ENCODE measurements around the gene KRT35. TPM values are rescaled to one million over a fixed set of nuclear protein-coding genes. Genes with fewer than 3 reads are reported as not detected.
A peak's percentile ranks its signal among the peaks of the same experiment; 100 is the strongest.

Gene KRT35
- total RNA-seq, 1 experiment from 2014 or later = not detected

GRCh38 chr17:41457676-41458075 lies 23.3 kb downstream of the KRT35 start (continued):
- TF ChIP-seq SRF (IDR thresholded peaks at IDR 0.05; ENCODE audit: low read depth) (no peak), TCF7L2 (IDR thresholded peaks at IDR 0.05; ENCODE audit: borderline replicate concordance, extremely low read depth, insufficient read depth, insufficient read length) (no peak)
- TF ChIP-seq, protein P1, sequence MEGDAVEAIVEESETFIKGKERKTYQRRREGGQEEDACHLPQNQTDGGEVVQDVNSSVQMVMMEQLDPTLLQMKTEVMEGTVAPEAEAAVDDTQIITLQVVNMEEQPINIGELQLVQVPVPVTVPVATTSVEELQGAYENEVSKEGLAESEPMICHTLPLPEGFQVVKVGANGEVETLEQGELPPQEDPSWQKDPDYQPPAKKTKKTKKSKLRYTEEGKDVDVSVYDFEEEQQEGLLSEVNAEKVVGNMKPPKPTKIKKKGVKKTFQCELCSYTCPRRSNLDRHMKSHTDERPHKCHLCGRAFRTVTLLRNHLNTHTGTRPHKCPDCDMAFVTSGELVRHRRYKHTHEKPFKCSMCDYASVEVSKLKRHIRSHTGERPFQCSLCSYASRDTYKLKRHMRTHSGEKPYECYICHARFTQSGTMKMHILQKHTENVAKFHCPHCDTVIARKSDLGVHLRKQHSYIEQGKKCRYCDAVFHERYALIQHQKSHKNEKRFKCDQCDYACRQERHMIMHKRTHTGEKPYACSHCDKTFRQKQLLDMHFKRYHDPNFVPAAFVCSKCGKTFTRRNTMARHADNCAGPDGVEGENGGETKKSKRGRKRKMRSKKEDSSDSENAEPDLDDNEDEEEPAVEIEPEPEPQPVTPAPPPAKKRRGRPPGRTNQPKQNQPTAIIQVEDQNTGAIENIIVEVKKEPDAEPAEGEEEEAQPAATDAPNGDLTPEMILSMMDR (IDR thresholded peaks at IDR 0.05 in 2 of 3, conservative IDR thresholded peaks at IDR 0.05 in 1 of 3; ENCODE audit: borderline replicate concordance in 1 of 3, insufficient read depth in 1 of 3, low read depth in 2 of 3, low read length in 2 of 3) = no peak

- Histone ChIP-seq H3K9me3 (ENCODE audit: control insufficient read depth in 1 of 2, insufficient read depth in 1 of 2, low read depth in 1 of 2, low read length in 2 of 2) (no peaks in the 10 kb centered on the region), H3K4me3 (replicated peaks in 1 of 2; ENCODE audit: low read depth in 1 of 2, low read length in 2 of 2) (no peak overlapping the region), H4K20me1 (ENCODE audit: insufficient read depth) (no peaks in the 10 kb centered on the region), H3K36me3 (ENCODE audit: control insufficient read depth in 1 of 2, insufficient read depth in 2 of 2, low read length in 2 of 2) (no peaks in the 10 kb centered on the region), H3K9me2 (ENCODE audit: insufficient read depth) (no peaks in the 10 kb centered on the region), H3K27me3 (ENCODE audit: insufficient read depth, low read length) (no peaks in the 10 kb centered on the region), H3K4me1 (ENCODE audit: control insufficient read depth in 1 of 2, insufficient read depth in 2 of 2, low read length in 2 of 2) (peaks cover 2 to 14% of the 10 kb centered on the region in 2 experiments; a peak in 2 of 4 replicates), H3K27ac (ENCODE audit: low read depth, low read length) (no peak overlapping the region), H3K4me2 (ENCODE audit: low read length) (no peak overlapping the region), H3K9ac (ENCODE audit: low read length) (no peak overlapping the region), H2AFZ (ENCODE audit: low read depth, low read length, poor library complexity, severe bottlenecking) (no peak overlapping the region), H3K79me2 (ENCODE audit: insufficient read depth, low read length) (no peaks in the 10 kb centered on the region)
- ChIA-PET CTCF (no interaction called here), RAD21 (ENCODE audit: low non-redundant PET in 1 of 2, low total read pairs in 2 of 2, uncharacterized antibody in 2 of 2, unreplicated experiment in 2 of 2) (no interaction called here), POLR2A (no interaction called here)
- ATAC-seq = peak; percentile 55; the same call in 1 of the 2 replicates
- no peak for DNase-seq (ENCODE audit: low read depth, low spot score)
- intact Hi-C loops (cut with micrococcal nuclease) = no loop called here
- 0 out of 2 replicates have a peak, but pooled peaks have one; percentile 21 for TF ChIP-seq RAD21 (IDR thresholded peaks at IDR 0.05; ENCODE audit: low read depth)
- TF ChIP-seq, protein P1 (IDR thresholded peaks at IDR 0.05 in 2 of 3, conservative IDR thresholded peaks at IDR 0.05 in 1 of 3; ENCODE audit: borderline replicate concordance in 1 of 3, insufficient read depth in 1 of 3, low read depth in 2 of 3, low read length in 2 of 3) = peak in 2 of 3 experiments; percentile 11 to 22; a peak in 3 of 6 replicates
- TF ChIP-seq ZNF274 (IDR thresholded peaks at IDR 0.05; ENCODE audit: low read depth, low read length) = no peak
- BruUV-seq (replicated peaks) = no TSS peak
These were observed 24.7 kb downstream of the KRT35 start for GRCh38 chr17:41456204-41456603.

Data from HCT116 (cell line).